Activated T-helper 2 cell treated with anti-CD3 and anti-CD28 coated beads, Interferon-gamma antibody, Interleukin-2, Interleukin-4, amounts not matched to agents 10 μg/mL and 5 μg/mL and 100 μg/mL, durations not matched to agents 14 hours and 24 hours and 36 hours (primary cell): Measurements from ENCODE around the gene PGLYRP1. TPM values are rescaled to one million over a fixed set of nuclear protein-coding genes. Genes with fewer than 3 reads are reported as not detected.

Experiments used
- DNase-seq: peaks from one replicate; pipeline ENCODE4 v3.0.0; 2021; ENCODE audit warnings: low spot score
- H3K27ac Mint-ChIP-seq: one replicate; pipeline ENCODE4 v1.8.0; 2021; ENCODE audit warnings: mixed read lengths
- H3K27me3 Mint-ChIP-seq: one replicate; pipeline ENCODE4 v1.8.0; 2021; ENCODE audit warnings: low read depth, mixed read lengths
- H3K36me3 Mint-ChIP-seq: one replicate; pipeline ENCODE4 v1.8.0; 2021; ENCODE audit warnings: low read depth, mixed read lengths
- H3K4me1 Mint-ChIP-seq: one replicate; pipeline ENCODE4 v1.8.0; 2021; ENCODE audit warnings: low read depth, mixed read lengths
- H3K4me3 Mint-ChIP-seq: one replicate; pipeline ENCODE4 v1.8.0; 2021; ENCODE audit warnings: low read depth, mild to moderate bottlenecking, moderate library complexity, mixed read lengths
- H3K9me3 Mint-ChIP-seq: one replicate; pipeline ENCODE4 v1.8.0; 2021; ENCODE audit warnings: mixed read lengths
- intact Hi-C: fragments of 100-400 bp; cut with micrococcal nuclease; formaldehyde crosslinking; loops from one replicate; pipeline ENCODE4 v1.15.1; 2023
- total RNA-seq: library from RNA; stranded (reverse); gene quantifications from 2 replicates; pipeline ENCODE4 v1.2.3, GENCODE V29; 2022

PGLYRP1 gene
- not detected in 2 replicates for total RNA-seq

- Mint-ChIP-seq H3K4me1 (peaks cover 13% of the 10 kb centered on the region), H3K36me3 (no peaks in the 10 kb centered on the region), H3K4me3 (no peak within 1 kb of the TSS), H3K27me3 (peaks cover 24% of the 10 kb centered on the region), H3K27ac (no peak within 1 kb of the TSS), H3K9me3 (no peaks in the 10 kb centered on the region)
- intact Hi-C loops, result no loop called here
- no peak for DNase-seq
These were observed at the start of gene PGLYRP1 for GRCh38 chr19:46022431-46023310. PGLYRP1 (minus strand) TSS chr19:46023053; CDS start chr19:46023021, 32 bp downstream.

GRCh38 chr19:46069806-46070341 lies 47.0 kb upstream of the PGLYRP1 start:
- Mint-ChIP-seq H3K9me3 (no peaks in the 10 kb centered on the region), H3K4me1 (peaks cover 3% of the 10 kb centered on the region), H3K27ac (no peak overlapping the region), H3K36me3 (no peaks in the 10 kb centered on the region), H3K27me3 (peaks cover 67% of the 10 kb centered on the region), H3K4me3 (no peak overlapping the region)
- DNase-seq, result no peak
- intact Hi-C loops, result no loop called here

- Mint-ChIP-seq H3K9me3 (no peaks in the 10 kb centered on the region), H3K27ac (no peak overlapping the region), H3K4me3 (no peak overlapping the region), H3K36me3 (no peaks in the 10 kb centered on the region), H3K4me1 (peaks cover 3% of the 10 kb centered on the region), H3K27me3 (peaks cover 66% of the 10 kb centered on the region)
- no peak for DNase-seq
- intact Hi-C loops, result no loop called here
These were observed 45.7 kb upstream of the PGLYRP1 start for GRCh38 chr19:46068345-46069258.

GRCh38 chr19:46067691-46068090 lies 44.8 kb upstream of the PGLYRP1 start:
- Mint-ChIP-seq H3K36me3 (no peaks in the 10 kb centered on the region), H3K4me3 (no peak overlapping the region), H3K4me1 (peaks cover 3% of the 10 kb centered on the region), H3K27me3 (peaks cover 61% of the 10 kb centered on the region), H3K27ac (no peak overlapping the region), H3K9me3 (no peaks in the 10 kb centered on the region)
- no peak for DNase-seq
- intact Hi-C loops, result no loop called here

- H3K36me3 Mint-ChIP-seq, result no peaks in the 10 kb centered on the region
- H3K27me3 Mint-ChIP-seq, result peaks cover 56% of the 10 kb centered on the region
- intact Hi-C loops, result no loop called here
- H3K4me1 Mint-ChIP-seq, result peaks cover 3% of the 10 kb centered on the region
- H3K9me3 Mint-ChIP-seq, result no peaks in the 10 kb centered on the region
- DNase-seq, result no peak
- H3K27ac Mint-ChIP-seq, result no peak overlapping the region
- H3K4me3 Mint-ChIP-seq, result no peak overlapping the region
These were observed 43.6 kb upstream of the PGLYRP1 start for GRCh38 chr19:46066471-46066870.

- peaks cover 53% of the 10 kb centered on the region for H3K27me3 Mint-ChIP-seq
- H3K36me3 Mint-ChIP-seq, result no peaks in the 10 kb centered on the region
- intact Hi-C loops, result no loop called here
- no peak overlapping the region for H3K4me3 Mint-ChIP-seq
- H3K27ac Mint-ChIP-seq, result no peak overlapping the region
- no peak for DNase-seq
- H3K4me1 Mint-ChIP-seq, result peaks cover 3% of the 10 kb centered on the region
- H3K9me3 Mint-ChIP-seq, result no peaks in the 10 kb centered on the region
These were observed 42.7 kb upstream of the PGLYRP1 start for GRCh38 chr19:46065486-46066071.

- Mint-ChIP-seq H3K4me3 (no peak overlapping the region), H3K9me3 (peaks cover 13% of the 10 kb centered on the region), H3K4me1 (no peaks in the 10 kb centered on the region), H3K36me3 (no peaks in the 10 kb centered on the region), H3K27ac (no peak overlapping the region), H3K27me3 (peaks cover 39% of the 10 kb centered on the region)
- DNase-seq, result no peak
- intact Hi-C loops, result no loop called here
These were observed 40.3 kb upstream of the PGLYRP1 start for GRCh38 chr19:46063201-46063600.

GRCh38 chr19:46060012-46060411 lies 37.2 kb upstream of the PGLYRP1 start:
- H3K4me1 Mint-ChIP-seq, result no peaks in the 10 kb centered on the region
- H3K36me3 Mint-ChIP-seq, result no peaks in the 10 kb centered on the region
- DNase-seq, result no peak
- intact Hi-C loops, result no loop called here
- H3K4me3 Mint-ChIP-seq, result no peak overlapping the region
- H3K9me3 Mint-ChIP-seq, result peaks cover 13% of the 10 kb centered on the region
- H3K27me3 Mint-ChIP-seq, result peaks cover 26% of the 10 kb centered on the region
- no peak overlapping the region for H3K27ac Mint-ChIP-seq

- H3K4me1 Mint-ChIP-seq, result no peaks in the 10 kb centered on the region
- no peak for DNase-seq
- intact Hi-C loops, result no loop called here
- peaks cover 24% of the 10 kb centered on the region for H3K27me3 Mint-ChIP-seq
- H3K27ac Mint-ChIP-seq, result no peak overlapping the region
- H3K4me3 Mint-ChIP-seq, result no peak overlapping the region
- peaks cover 13% of the 10 kb centered on the region for H3K9me3 Mint-ChIP-seq
- no peaks in the 10 kb centered on the region for H3K36me3 Mint-ChIP-seq
These were observed 35.9 kb upstream of the PGLYRP1 start for GRCh38 chr19:46058778-46059177.

- H3K9me3 Mint-ChIP-seq, result peaks cover 13% of the 10 kb centered on the region
- no peak for DNase-seq
- H3K4me3 Mint-ChIP-seq, result no peak overlapping the region
- H3K27me3 Mint-ChIP-seq, result peaks cover 31% of the 10 kb centered on the region
- H3K36me3 Mint-ChIP-seq, result no peaks in the 10 kb centered on the region
- intact Hi-C loops, result no loop called here
- no peaks in the 10 kb centered on the region for H3K4me1 Mint-ChIP-seq
- H3K27ac Mint-ChIP-seq, result no peak overlapping the region
These were observed 33.7 kb upstream of the PGLYRP1 start for GRCh38 chr19:46056536-46056935.

- Mint-ChIP-seq H3K27me3 (peaks cover 52% of the 10 kb centered on the region), H3K36me3 (no peaks in the 10 kb centered on the region), H3K4me1 (no peaks in the 10 kb centered on the region), H3K9me3 (no peaks in the 10 kb centered on the region), H3K4me3 (no peak overlapping the region), H3K27ac (no peak overlapping the region)
- intact Hi-C loops, result no loop called here
- DNase-seq, result no peak
These were observed 30.0 kb upstream of the PGLYRP1 start for GRCh38 chr19:46052896-46053295.

GRCh38 chr19:46049597-46049996 lies 26.7 kb upstream of the PGLYRP1 start:
- DNase-seq, result no peak
- no peak overlapping the region for H3K27ac Mint-ChIP-seq
- H3K9me3 Mint-ChIP-seq, result no peaks in the 10 kb centered on the region
- H3K27me3 Mint-ChIP-seq, result peaks cover 69% of the 10 kb centered on the region
- H3K4me3 Mint-ChIP-seq, result no peak overlapping the region
- H3K36me3 Mint-ChIP-seq, result no peaks in the 10 kb centered on the region
- H3K4me1 Mint-ChIP-seq, result no peaks in the 10 kb centered on the region
- intact Hi-C loops, result no loop called here
